Measurements from ENCODE around the gene UBE4A.
A peak's percentile ranks its signal among the peaks of the same experiment; 100 is the strongest.

The UBE4A gene

GRCh38 chr11:118397448-118397847 is 38.0 kb downstream of the UBE4A start:
- H3K4me3 ChIP-seq (ENCODE audit: insufficient read depth, low read length, poor library complexity, severe bottlenecking) = no peak overlapping the region
- H3K9me3 ChIP-seq (ENCODE audit: insufficient read depth, low read length) = no peaks in the 10 kb centered on the region
- no peak overlapping the region for H3K9ac ChIP-seq (ENCODE audit: low read length)
- H3K27ac ChIP-seq (ENCODE audit: low read depth, low read length) = no peak overlapping the region
- H3K9me2 ChIP-seq (replicated peaks; ENCODE audit: insufficient read depth, low read length) = no peaks in the 10 kb centered on the region
- peaks cover 11% of the 10 kb centered on the region for H3K79me2 ChIP-seq (ENCODE audit: insufficient read depth, low read length)
- no peak for TF ChIP-seq CTCF (IDR thresholded peaks at IDR 0.05; ENCODE audit: insufficient read depth, low read length, poor library complexity, severe bottlenecking)
- no peak for TF ChIP-seq EZH2phosphoT487 (conservative IDR thresholded peaks at IDR 0.05; ENCODE audit: low read length)
- H3F3A ChIP-seq (ENCODE audit: insufficient read depth) = peaks cover 24% of the 10 kb centered on the region
- H2AFZ ChIP-seq (ENCODE audit: low read depth, low read length, severe bottlenecking) = no peak overlapping the region
- peaks cover 2% of the 10 kb centered on the region; the same call in 1 of the 2 replicates for H3K36me3 ChIP-seq (ENCODE audit: low read length)
- H4K20me1 ChIP-seq (ENCODE audit: low read depth, low read length) = peaks cover 4% of the 10 kb centered on the region; the same call in 1 of the 2 replicates
- H3K27me3 ChIP-seq (ENCODE audit: low read length) = no peaks in the 10 kb centered on the region
- H3K4me2 ChIP-seq (ENCODE audit: low read depth, low read length, poor library complexity, severe bottlenecking) = no peak overlapping the region

- Histone ChIP-seq H3K9me3 (ENCODE audit: insufficient read depth, low read length) (no peaks in the 10 kb centered on the region), H3K9ac (ENCODE audit: low read length) (no peak overlapping the region), H3K27ac (ENCODE audit: low read depth, low read length) (peak overlapping the region; percentile 24; the same call in 1 of the 2 replicates), H3K4me2 (ENCODE audit: low read depth, low read length, poor library complexity, severe bottlenecking) (no peak overlapping the region), H2AFZ (ENCODE audit: low read depth, low read length, severe bottlenecking) (no peak overlapping the region), H3K4me3 (ENCODE audit: insufficient read depth, low read length, poor library complexity, severe bottlenecking) (no peak overlapping the region), H3F3A (ENCODE audit: insufficient read depth) (peaks cover 24% of the 10 kb centered on the region), H3K36me3 (ENCODE audit: low read length) (no peaks in the 10 kb centered on the region; the same call in 1 of the 2 replicates), H3K9me2 (replicated peaks; ENCODE audit: insufficient read depth, low read length) (no peaks in the 10 kb centered on the region), H4K20me1 (ENCODE audit: low read depth, low read length) (peaks cover 13% of the 10 kb centered on the region), H3K27me3 (ENCODE audit: low read length) (no peaks in the 10 kb centered on the region), H3K79me2 (ENCODE audit: insufficient read depth, low read length) (peaks cover 26% of the 10 kb centered on the region)
- TF ChIP-seq CTCF (IDR thresholded peaks at IDR 0.05; ENCODE audit: insufficient read depth, low read length, poor library complexity, severe bottlenecking) (no peak), EZH2phosphoT487 (conservative IDR thresholded peaks at IDR 0.05; ENCODE audit: low read length) (no peak)
These were observed 39.6 kb downstream of the UBE4A start for GRCh38 chr11:118398791-118399559.

GRCh38 chr11:118401151-118401879 is 41.9 kb downstream of the UBE4A start, which contains the start of gene ATP5MG:
Gene ATP5MG (plus strand): TSS chr11:118401606. CDS start chr11:118401666, 60 bp downstream.
- Histone ChIP-seq H3K4me2 (ENCODE audit: low read depth, low read length, poor library complexity, severe bottlenecking) (peak within 1 kb of the TSS; percentile 82), H4K20me1 (ENCODE audit: low read depth, low read length) (peaks cover 24% of the 10 kb centered on the region), H3K9ac (ENCODE audit: low read length) (peak within 1 kb of the TSS; percentile 82), H3K9me2 (replicated peaks; ENCODE audit: insufficient read depth, low read length) (no peaks in the 10 kb centered on the region), H3K79me2 (ENCODE audit: insufficient read depth, low read length) (peaks cover 49% of the 10 kb centered on the region), H2AFZ (ENCODE audit: low read depth, low read length, severe bottlenecking) (peak within 1 kb of the TSS; percentile 44), H3K4me3 (ENCODE audit: insufficient read depth, low read length, poor library complexity, severe bottlenecking) (peak within 1 kb of the TSS; percentile 97), H3K27ac (ENCODE audit: low read depth, low read length) (peak within 1 kb of the TSS; percentile 72), H3F3A (ENCODE audit: insufficient read depth) (peaks cover 24% of the 10 kb centered on the region), H3K36me3 (ENCODE audit: low read length) (peaks cover 12% of the 10 kb centered on the region), H3K27me3 (ENCODE audit: low read length) (no peaks in the 10 kb centered on the region), H3K9me3 (ENCODE audit: insufficient read depth, low read length) (no peaks in the 10 kb centered on the region)
- TF ChIP-seq EZH2phosphoT487 (conservative IDR thresholded peaks at IDR 0.05; ENCODE audit: low read length) (no peak), CTCF (IDR thresholded peaks at IDR 0.05; ENCODE audit: insufficient read depth, low read length, poor library complexity, severe bottlenecking) (no peak)

All from SU-DHL-6 (cell line).